ENCODE results near the gene DEGS1. TPM values are rescaled to one million over a fixed set of nuclear protein-coding genes. Genes with fewer than 3 reads are reported as not detected.

The DEGS1 gene
- total RNA-seq, 2 experiments from 2014 or later, result 32.3 to 33.8 TPM

DNA sequence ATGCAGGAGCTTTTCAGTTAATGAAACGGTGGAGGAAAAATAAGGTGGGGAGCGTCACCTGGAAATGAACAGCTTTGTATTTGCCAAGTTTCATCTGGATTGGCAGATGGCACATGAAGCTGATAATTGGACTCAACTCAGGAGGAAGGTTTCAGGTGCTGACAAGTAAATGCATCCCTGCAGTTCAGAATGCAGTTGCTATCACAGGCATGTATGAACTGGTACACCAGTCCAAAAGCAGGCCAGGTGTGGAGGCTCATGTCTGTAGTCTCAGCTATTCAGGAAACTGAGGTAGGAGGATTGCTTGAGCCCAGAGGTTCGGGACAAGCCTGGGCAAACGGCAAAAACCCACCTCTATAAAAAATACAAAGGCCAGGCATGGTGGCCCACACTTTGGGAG, 15.5 kb downstream of the DEGS1 start:
- Mint-ChIP-seq H3K27ac (no peak overlapping the region), H3K36me3 (ENCODE audit: low read depth) (peaks cover 12% of the 10 kb centered on the region), H3K9me3 (no peaks in the 10 kb centered on the region), H3K27me3 (no peaks in the 10 kb centered on the region), H3K4me3 (no peak overlapping the region), H3K4me1 (ENCODE audit: low read depth) (peaks cover 3% of the 10 kb centered on the region)
- intact Hi-C loops (cut with micrococcal nuclease), result no loop called here
- DNase-seq, result no peak
- TF ChIP-seq, protein P1, sequence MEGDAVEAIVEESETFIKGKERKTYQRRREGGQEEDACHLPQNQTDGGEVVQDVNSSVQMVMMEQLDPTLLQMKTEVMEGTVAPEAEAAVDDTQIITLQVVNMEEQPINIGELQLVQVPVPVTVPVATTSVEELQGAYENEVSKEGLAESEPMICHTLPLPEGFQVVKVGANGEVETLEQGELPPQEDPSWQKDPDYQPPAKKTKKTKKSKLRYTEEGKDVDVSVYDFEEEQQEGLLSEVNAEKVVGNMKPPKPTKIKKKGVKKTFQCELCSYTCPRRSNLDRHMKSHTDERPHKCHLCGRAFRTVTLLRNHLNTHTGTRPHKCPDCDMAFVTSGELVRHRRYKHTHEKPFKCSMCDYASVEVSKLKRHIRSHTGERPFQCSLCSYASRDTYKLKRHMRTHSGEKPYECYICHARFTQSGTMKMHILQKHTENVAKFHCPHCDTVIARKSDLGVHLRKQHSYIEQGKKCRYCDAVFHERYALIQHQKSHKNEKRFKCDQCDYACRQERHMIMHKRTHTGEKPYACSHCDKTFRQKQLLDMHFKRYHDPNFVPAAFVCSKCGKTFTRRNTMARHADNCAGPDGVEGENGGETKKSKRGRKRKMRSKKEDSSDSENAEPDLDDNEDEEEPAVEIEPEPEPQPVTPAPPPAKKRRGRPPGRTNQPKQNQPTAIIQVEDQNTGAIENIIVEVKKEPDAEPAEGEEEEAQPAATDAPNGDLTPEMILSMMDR (IDR thresholded peaks at IDR 0.05), result no peak
- CTCF ChIA-PET, result interaction anchor here (0.6 kb wide), 1 partner anchor 16 kb away, joined by 3 read pairs; the partner anchor contains the start of gene DEGS1
- ATAC-seq, result no peak
- POLR2A ChIA-PET, result no interaction called here

DNA sequence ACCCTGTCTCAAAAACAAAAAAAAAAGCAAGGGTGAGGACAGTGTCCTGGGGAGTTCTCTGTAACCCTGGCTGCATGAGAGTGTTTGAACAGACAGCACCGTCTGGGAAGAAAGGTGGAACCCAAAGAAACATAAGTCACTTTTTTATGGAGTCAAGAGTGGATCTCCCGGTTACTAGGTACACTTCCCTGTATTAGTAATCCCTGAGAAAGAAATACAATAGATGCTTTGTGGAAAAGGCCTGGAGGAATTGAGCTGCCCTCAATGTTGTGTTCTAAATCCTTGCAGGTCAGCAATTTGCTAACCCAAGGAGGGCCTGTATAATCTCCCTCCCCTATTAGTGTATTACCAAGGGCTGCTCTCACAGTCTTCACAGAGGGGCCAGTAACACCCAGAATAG, 16.6 kb downstream of the DEGS1 start:
- Mint-ChIP-seq H3K36me3 (ENCODE audit: low read depth) (peaks cover 3% of the 10 kb centered on the region), H3K27ac (no peak overlapping the region), H3K9me3 (no peaks in the 10 kb centered on the region), H3K4me1 (ENCODE audit: low read depth) (peaks cover 6% of the 10 kb centered on the region), H3K4me3 (no peak overlapping the region), H3K27me3 (no peaks in the 10 kb centered on the region)
- ChIA-PET POLR2A (no interaction called here), CTCF (no interaction called here)
- TF ChIP-seq, protein P1 (IDR thresholded peaks at IDR 0.05), result no peak
- ATAC-seq (no peak), DNase-seq (no peak)
- intact Hi-C loops (cut with micrococcal nuclease), result no loop called here

DNA sequence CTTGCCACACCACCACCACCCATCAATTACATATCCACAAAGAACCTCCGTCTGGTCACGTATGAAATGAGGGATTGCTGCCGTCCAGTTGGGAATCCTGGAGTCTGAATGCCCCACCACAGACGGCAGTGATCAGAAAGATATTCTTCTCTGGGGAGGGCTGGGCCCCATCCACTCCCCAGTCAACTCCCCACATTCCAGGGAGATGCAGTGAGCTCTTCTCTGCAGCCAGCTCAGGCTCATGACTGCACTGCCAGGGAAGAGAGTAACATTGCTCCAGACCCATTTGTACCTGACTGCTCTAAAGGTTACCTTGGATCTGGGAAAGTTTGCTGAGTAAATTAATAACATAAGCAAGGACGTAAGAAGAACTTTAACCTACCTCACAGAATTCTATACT, 18.3 kb downstream of the DEGS1 start:
- no peaks in the 10 kb centered on the region for H3K27me3 Mint-ChIP-seq
- POLR2A ChIA-PET, result interaction anchor here (1.1 kb wide), 1 partner anchor 9 kb away, joined by 3 read pairs; no protein-coding TSS in a partner anchor
- ATAC-seq (no peak), DNase-seq (no peak)
- intact Hi-C loops (cut with micrococcal nuclease), result no loop called here
- H3K36me3 Mint-ChIP-seq (ENCODE audit: low read depth), result no peaks in the 10 kb centered on the region
- no peaks in the 10 kb centered on the region for H3K9me3 Mint-ChIP-seq
- CTCF ChIA-PET, result interaction anchor here (1.2 kb wide), 1 partner anchor 9 kb away, joined by 3 read pairs; no protein-coding TSS in a partner anchor
- no peak overlapping the region for H3K27ac Mint-ChIP-seq
- H3K4me1 Mint-ChIP-seq (ENCODE audit: low read depth), result peaks cover 11% of the 10 kb centered on the region
- TF ChIP-seq, protein P1 (IDR thresholded peaks at IDR 0.05), result no peak
- H3K4me3 Mint-ChIP-seq, result no peak overlapping the region

DNA sequence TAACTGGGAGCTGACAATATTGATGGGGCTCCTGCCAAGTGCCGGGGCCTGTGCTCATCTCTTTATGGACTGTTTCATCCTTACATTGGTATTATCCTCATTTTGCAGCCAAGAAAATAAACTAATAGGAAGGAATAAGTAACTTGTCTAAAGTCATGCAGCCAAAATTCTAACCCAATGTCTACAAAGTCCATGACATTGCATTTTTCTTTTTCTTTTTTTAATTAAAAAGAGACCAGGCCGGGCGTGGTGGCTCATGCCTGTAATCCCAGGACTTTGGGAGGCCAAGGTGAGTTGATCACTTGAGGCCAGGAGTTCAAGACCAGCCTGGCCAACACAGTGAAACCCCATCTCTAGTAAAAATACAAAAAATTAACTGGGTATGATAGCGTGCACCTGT, 18.8 kb downstream of the DEGS1 start:
- DNase-seq (no peak), ATAC-seq (no peak)
- H3K27me3 Mint-ChIP-seq, result no peaks in the 10 kb centered on the region

More for the DNA sequence above, 18.8 kb downstream of the DEGS1 start:
- Mint-ChIP-seq H3K4me3 (no peak overlapping the region), H3K4me1 (ENCODE audit: low read depth) (peaks cover 11% of the 10 kb centered on the region), H3K27ac (no peak overlapping the region), H3K9me3 (no peaks in the 10 kb centered on the region), H3K36me3 (ENCODE audit: low read depth) (no peaks in the 10 kb centered on the region)
- TF ChIP-seq, protein P1 (IDR thresholded peaks at IDR 0.05), result no peak
- CTCF ChIA-PET, result interaction anchor here (1.2 kb wide), 1 partner anchor 9 kb away, joined by 3 read pairs; no protein-coding TSS in a partner anchor
- intact Hi-C loops (cut with micrococcal nuclease), result no loop called here
- POLR2A ChIA-PET, result interaction anchor here (1.1 kb wide), 1 partner anchor 9 kb away, joined by 3 read pairs; no protein-coding TSS in a partner anchor

Measured in activated CD8-positive, alpha-beta T cell treated with anti-CD3 and anti-CD28 coated beads for 36 hours (primary cell).